HCT116 (cell line): Measurements from ENCODE around the gene FAM184A. TPM values are rescaled to one million over a fixed set of nuclear protein-coding genes. Genes with fewer than 3 reads are reported as not detected.
A peak's percentile ranks its signal among the peaks of the same experiment; 100 is the strongest.

Source experiments
- ATAC-seq: fragments of 200-7000 bp; cut with Tn5 transposase; 2 replicates; pipeline ENCODE4 v1.9.1; 2020; ENCODE audit warnings: mild to moderate bottlenecking, moderate library complexity
- BruUV-seq: library from RNA; stranded (reverse); fragments of 400-500 nt; replicated peaks from 2 replicates; lab custom pipeline; 2021; lab: Mats Ljungman, UMichigan
- CTCF ChIA-PET: fragments of 300-600 bp; sonication (Branson Sonifier 250); formaldehyde crosslinking; loops from one replicate; lab custom pipeline; 2021; ENCODE audit warnings: antibody characterized with exemption; lab: Charles Lee
- POLR2A ChIA-PET: fragments of 300-600, 350-600 bp; sonication (Branson Sonifier 250); formaldehyde crosslinking; loops from one replicate; lab custom pipeline; 2021; ENCODE audit warnings: antibody characterized with exemption; lab: Charles Lee
- RAD21 ChIA-PET, 2 experiments: fragments of 300-600 bp; sonication (Branson Sonifier 250); formaldehyde crosslinking; loops; one replicate each; lab custom pipeline; 2023; ENCODE audit warnings: low total read pairs in 2 of 2; ENCODE audit not compliant: uncharacterized antibody in 2 of 2, unreplicated experiment in 2 of 2, low non-redundant PET in 1 of 2; lab: Charles Lee
- DNase-seq: peaks from one replicate; pipeline ENCODE4 v3.0.0-alpha.2; 2010; ENCODE audit warnings: low read depth, low spot score
- H2AFZ ChIP-seq: fragments of 200-600 bp; shearing (Covaris generic), sonication (generic); 2 replicates; pipeline ENCODE4 v1.6.1; 2017; ENCODE audit warnings: low read depth, mixed run types, mixed read lengths, antibody characterized with exemption, low read length; ENCODE audit not compliant: poor library complexity, severe bottlenecking
- H3K27ac ChIP-seq: 2 replicates; pipeline ENCODE4 v1.5.1; 2012; ENCODE audit warnings: low read depth, low read length
- H3K27me3 ChIP-seq: fragments of 200-600 bp; sonication (generic); 2 replicates; pipeline ENCODE4 v1.6.1; 2016; ENCODE audit warnings: mixed run types, low read length, mixed read lengths; ENCODE audit not compliant: insufficient read depth
- H3K36me3 ChIP-seq, 2 experiments: fragments of 200-500 bp in 1 of 2; fragments of 200-600 bp in 1 of 2; sonication (Bioruptor generic) in 1 of 2; sonication (generic) in 1 of 2; 2 replicates each; pipeline versions ENCODE4 v1.5.1 to v1.6.1; 2014 to 2016; ENCODE audit warnings: low read length in 2 of 2, inconsistent platforms in 1 of 2, mixed read lengths in 1 of 2, mixed run types in 1 of 2; ENCODE audit not compliant: insufficient read depth in 2 of 2, control insufficient read depth in 1 of 2
- H3K4me1 ChIP-seq, 2 experiments: fragments of 200-600 bp in 1 of 2; sonication (generic) in 1 of 2; 2 replicates each; pipeline versions ENCODE4 v1.5.1 to v1.6.1; 2012 to 2017; ENCODE audit warnings: low read length in 2 of 2, inconsistent platforms in 1 of 2, mild to moderate bottlenecking in 1 of 2, mixed read lengths in 1 of 2, mixed run types in 1 of 2, moderate library complexity in 1 of 2; ENCODE audit not compliant: insufficient read depth in 2 of 2, control insufficient read depth in 1 of 2
- H3K4me2 ChIP-seq: fragments of 200-600 bp; sonication (generic); 2 replicates; pipeline ENCODE4 v1.6.1; 2017; ENCODE audit warnings: mixed run types, low read length, mixed read lengths
- H3K4me3 ChIP-seq, 2 experiments: fragments of 200-600 bp in 1 of 2; sonication (generic) in 1 of 2; replicated peaks in 1 of 2; 2 replicates each; pipeline ENCODE4 v1.5.1; 2011 to 2016; ENCODE audit warnings: low read length in 2 of 2, control low read depth in 1 of 2, low read depth in 1 of 2, mild to moderate bottlenecking in 1 of 2, mixed read lengths in 1 of 2, mixed run types in 1 of 2
- H3K79me2 ChIP-seq: fragments of 200-600 bp; sonication (generic); 2 replicates; pipeline ENCODE4 v1.6.1; 2017; ENCODE audit warnings: mild to moderate bottlenecking, mixed run types, low read length, moderate library complexity, mixed read lengths; ENCODE audit not compliant: insufficient read depth
- H3K9ac ChIP-seq: fragments of 200-600 bp; sonication (generic); 2 replicates; pipeline ENCODE4 v1.6.1; 2016; ENCODE audit warnings: low read length, mixed read lengths
- H3K9me2 ChIP-seq: fragments of 200-600 bp; sonication (generic), shearing (Covaris generic); 2 replicates; pipeline ENCODE4 v1.6.1; 2017; ENCODE audit warnings: mixed run types, mild to moderate bottlenecking, moderate library complexity; ENCODE audit not compliant: insufficient read depth
- H3K9me3 ChIP-seq, 2 experiments: fragments of 200-500 bp in 1 of 2; fragments of 200-600 bp in 1 of 2; sonication (Bioruptor generic) in 1 of 2; sonication (generic) in 1 of 2; 2 replicates each; pipeline ENCODE4 v1.6.1; 2014 to 2017; ENCODE audit warnings: low read length in 2 of 2, mixed read lengths in 2 of 2, inconsistent platforms in 1 of 2, low read depth in 1 of 2, mild to moderate bottlenecking in 1 of 2, mixed run types in 1 of 2, moderate library complexity in 1 of 2; ENCODE audit not compliant: control insufficient read depth in 1 of 2, insufficient read depth in 1 of 2
- H4K20me1 ChIP-seq: fragments of 200-600 bp; sonication (generic), shearing (Covaris generic); 2 replicates; pipeline ENCODE4 v1.6.1; 2017; ENCODE audit warnings: mixed run types, mild to moderate bottlenecking, moderate library complexity; ENCODE audit not compliant: insufficient read depth
- CBX3 ChIP-seq: IDR thresholded peaks from 2 replicates; pipeline ENCODE4 v1.6.1; 2012; ENCODE audit warnings: low read depth
- CEBPB ChIP-seq: IDR thresholded peaks from 2 replicates; pipeline ENCODE4 v1.6.1; 2012; ENCODE audit warnings: low read depth
- CTCF ChIP-seq, 3 experiments: fragments of 200-600 bp in 1 of 3; sonication (generic) in 1 of 3; IDR thresholded peaks in 2 of 3; conservative IDR thresholded peaks in 1 of 3; 2 replicates each; pipeline ENCODE4 v1.5.1; 2012 to 2017; ENCODE audit warnings: low read depth in 2 of 3, low read length in 2 of 3, antibody characterized with exemption in 1 of 3, borderline replicate concordance in 1 of 3, control low read depth in 1 of 3, mild to moderate bottlenecking in 1 of 3, mixed read lengths in 1 of 3, mixed run types in 1 of 3, moderate library complexity in 1 of 3; ENCODE audit not compliant: insufficient read depth in 1 of 3
- EGR1 ChIP-seq: IDR thresholded peaks from 2 replicates; pipeline ENCODE4 v1.6.1; 2012; ENCODE audit warnings: low read depth
- ELF1 ChIP-seq: IDR thresholded peaks from 2 replicates; pipeline ENCODE4 v1.6.1; 2012; ENCODE audit warnings: low read depth, borderline replicate concordance
- EZH2 ChIP-seq: fragments of 200-600 bp; sonication (generic); IDR thresholded peaks from 2 replicates; pipeline ENCODE4 v1.6.1; 2017; ENCODE audit warnings: antibody characterized with exemption, mixed run types
- EZH2phosphoT487 ChIP-seq: fragments of 200-600 bp; IDR thresholded peaks from 2 replicates; pipeline ENCODE4 v1.6.1; 2018; ENCODE audit warnings: antibody characterized with exemption, borderline replicate concordance
- FOSL1 ChIP-seq: IDR thresholded peaks from 2 replicates; pipeline ENCODE4 v1.6.1; 2012; ENCODE audit warnings: low read depth
- MAX ChIP-seq: IDR thresholded peaks from 2 replicates; pipeline ENCODE4 v1.6.1; 2012
- POLR2A ChIP-seq: IDR thresholded peaks from 2 replicates; pipeline ENCODE4 v1.7.0; 2011; ENCODE audit warnings: borderline replicate concordance; ENCODE audit not compliant: insufficient read depth, insufficient read length; ENCODE audit errors: extremely low read depth
- RAD21 ChIP-seq: IDR thresholded peaks from 2 replicates; pipeline ENCODE4 v1.6.1; 2012; ENCODE audit warnings: low read depth, mild to moderate bottlenecking
- SP1 ChIP-seq: IDR thresholded peaks from 2 replicates; pipeline ENCODE4 v1.6.1; 2012; ENCODE audit warnings: low read depth
- SRF ChIP-seq: IDR thresholded peaks from 2 replicates; pipeline ENCODE4 v1.6.1; 2012; ENCODE audit warnings: low read depth
- ZFX ChIP-seq: fragments of 450-650 bp; IDR thresholded peaks from 2 replicates; pipeline ENCODE4 v1.6.1; 2017
- ZNF274 ChIP-seq: fragments of 200-500 bp; sonication (Bioruptor generic); IDR thresholded peaks from 2 replicates; pipeline ENCODE4 v1.6.1; 2014; ENCODE audit warnings: mild to moderate bottlenecking, low read depth, low read length, inconsistent platforms
- intact Hi-C: fragments of 100-400 bp; cut with micrococcal nuclease; formaldehyde crosslinking; loops from 2 replicates; pipeline ENCODE4 v1.10.0; 2022
- total RNA-seq: library from RNA; stranded (reverse); gene quantifications from one replicate; pipeline ENCODE4 v1.2.1, GENCODE V29; 2021; ENCODE audit not compliant: unreplicated experiment

FAM184A gene
- total RNA-seq, 1 experiment from 2014 or later: 2.4 TPM

GRCh38 chr6:119126826-119127225 lies 48.4 kb upstream of the FAM184A start:
- TF ChIP-seq CEBPB (no peak), CTCF (IDR thresholded peaks at IDR 0.05 in 2 of 3, conservative IDR thresholded peaks at IDR 0.05 in 1 of 3; ENCODE audit: borderline replicate concordance in 1 of 3, insufficient read depth in 1 of 3, low read depth in 2 of 3, low read length in 2 of 3) (no peak)
- Histone ChIP-seq H3K27me3 (no peaks in the 10 kb centered on the region), H3K9me2 (no peaks in the 10 kb centered on the region), H3K9ac (no peak overlapping the region), H4K20me1 (no peaks in the 10 kb centered on the region), H3K79me2 (no peaks in the 10 kb centered on the region), H3K4me2 (no peak overlapping the region), H3K4me1 (peaks cover 42 to 60% of the 10 kb centered on the region in 2 experiments), H3K27ac (no peak overlapping the region), H3K9me3 (no peaks in the 10 kb centered on the region), H2AFZ (no peak overlapping the region), H3K36me3 (no peaks in the 10 kb centered on the region), H3K4me3 (no peak overlapping the region)
- ChIA-PET POLR2A (no interaction called here), CTCF (interaction anchor here (1.7 kb wide), 1 partner anchor 158 kb away, joined by 4 read pairs; no protein-coding TSS in a partner anchor), RAD21 (interaction anchor here in 1 of 2 experiments (0.8 kb wide), 1 partner anchor 224 kb away, joined by 3 read pairs; no protein-coding TSS in a partner anchor)
- intact Hi-C loops: no loop called here
- BruUV-seq: no TSS peak
- ATAC-seq (no peak), DNase-seq (no peak)

- POLR2A ChIA-PET: no interaction called here
- ATAC-seq (no peak), DNase-seq (no peak)
- RAD21 ChIA-PET: no interaction called here
- Histone ChIP-seq H3K4me2 (no peak overlapping the region), H3K9me3 (no peaks in the 10 kb centered on the region), H3K9ac (no peak overlapping the region), H2AFZ (peak overlapping the region; percentile 46), H3K27ac (no peak overlapping the region; the same call in 1 of the 2 replicates), H3K4me3 (no peak overlapping the region), H3K36me3 (no peaks in the 10 kb centered on the region), H3K79me2 (no peaks in the 10 kb centered on the region), H4K20me1 (no peaks in the 10 kb centered on the region), H3K9me2 (no peaks in the 10 kb centered on the region), H3K27me3 (no peaks in the 10 kb centered on the region), H3K4me1 (peaks cover 42 to 53% of the 10 kb centered on the region in 2 experiments)
- no TSS peak for BruUV-seq
- CTCF ChIA-PET: interaction anchor here (1.7 kb wide), 1 partner anchor 157 kb away, joined by 4 read pairs; no protein-coding TSS in a partner anchor
- intact Hi-C loops: no loop called here
- TF ChIP-seq SP1: no peak
- TF ChIP-seq EZH2: no peak
- TF ChIP-seq EZH2phosphoT487: no peak
- no peak for TF ChIP-seq RAD21
- TF ChIP-seq MAX: no peak
- no peak for TF ChIP-seq CEBPB
- no peak for TF ChIP-seq EGR1
- no peak for TF ChIP-seq CTCF (IDR thresholded peaks at IDR 0.05 in 2 of 3, conservative IDR thresholded peaks at IDR 0.05 in 1 of 3; ENCODE audit: borderline replicate concordance in 1 of 3, insufficient read depth in 1 of 3, low read depth in 2 of 3, low read length in 2 of 3)
- no peak for TF ChIP-seq POLR2A
- TF ChIP-seq CBX3: no peak
- no peak for TF ChIP-seq ZNF274
- no peak for TF ChIP-seq ZFX
- no peak for TF ChIP-seq SRF
- TF ChIP-seq ELF1: no peak
- no peak for TF ChIP-seq FOSL1
These were observed 47.7 kb upstream of the FAM184A start for GRCh38 chr6:119126140-119126539.
